H54 (cell line): ENCODE data around the gene ABAT.

ENCODE experiments used
- DNase-seq: peaks from one replicate; pipeline ENCODE4 v3.0.0; 2011; ENCODE audit warnings: low spot score, mixed read lengths; ENCODE audit not compliant: insufficient read length
- FAIRE-seq: peaks from 3 replicates; lab custom pipeline; 2011; peaks lifted over from hg19 to GRCh38; lab: Jason Lieb, UNC
- POLR2A ChIP-seq: IDR thresholded peaks from 2 replicates; pipeline ENCODE4 v1.6.1; 2011; ENCODE audit warnings: low read depth, mild to moderate bottlenecking, low read length

Gene ABAT

GRCh38 chr16:8663192-8664089 is 11.0 kb upstream of the ABAT start:
- TF ChIP-seq POLR2A = no peak
- DNase-seq (no peak), FAIRE-seq (no peak)

GRCh38 chr16:8665529-8665928 is 8.9 kb upstream of the ABAT start:
- TF ChIP-seq POLR2A = no peak
- DNase-seq (no peak), FAIRE-seq (no peak)

- FAIRE-seq (no peak), DNase-seq (no peak)
- no peak for TF ChIP-seq POLR2A
Observed at GRCh38 chr16:8667492-8667891, 6.9 kb upstream of the ABAT start.

GRCh38 chr16:8668113-8668512 is 6.3 kb upstream of the ABAT start:
- no peak for TF ChIP-seq POLR2A
- no peak for FAIRE-seq
- DNase-seq = no peak

- DNase-seq = no peak
- no peak for FAIRE-seq
- no peak for TF ChIP-seq POLR2A
Observed at GRCh38 chr16:8669481-8669880, 4.9 kb upstream of the ABAT start.

GRCh38 chr16:8670014-8670560 is 4.3 kb upstream of the ABAT start:
- FAIRE-seq (no peak), DNase-seq (no peak)
- TF ChIP-seq POLR2A = no peak

- no peak for TF ChIP-seq POLR2A
- no peak for DNase-seq
- no peak for FAIRE-seq
Observed at GRCh38 chr16:8673611-8674412, 605 bp upstream of the ABAT start.

- FAIRE-seq (no peak), DNase-seq (no peak)
- TF ChIP-seq POLR2A = no peak
Observed at GRCh38 chr16:8675183-8676159, 1.1 kb downstream of the ABAT start.

- TF ChIP-seq POLR2A = no peak
- DNase-seq (no peak), FAIRE-seq (no peak)
Observed at GRCh38 chr16:8676160-8676547, 1.7 kb downstream of the ABAT start.

GRCh38 chr16:8676737-8677375 is 2.4 kb downstream of the ABAT start:
- FAIRE-seq (no peak), DNase-seq (no peak)
- no peak for TF ChIP-seq POLR2A

GRCh38 chr16:8677481-8677880 is 3.1 kb downstream of the ABAT start:
- no peak for DNase-seq
- FAIRE-seq = no peak
- no peak for TF ChIP-seq POLR2A

- DNase-seq (peak; percentile 44), FAIRE-seq (no peak)
- no peak for TF ChIP-seq POLR2A
Observed at GRCh38 chr16:8678068-8678927, 3.9 kb downstream of the ABAT start.
